Prostate gland (tissue), 2 donors: Measurements from ENCODE around the gene FGGY.

Experiments
- CTCF ChIP-seq, 4 experiments: fragments of 200-600 bp in 2 of 4; fragments of 450-650 bp in 2 of 4; sonication (generic) in 2 of 4; IDR thresholded peaks; 1 replicate in 3 of 4; 2 replicates in 1 of 4; pipeline ENCODE4 v1.5.1; 2016 to 2019; ENCODE audit warnings: antibody characterized with exemption in 4 of 4, mild to moderate bottlenecking in 2 of 4, moderate library complexity in 2 of 4
- POLR2A ChIP-seq: fragments of 450-650 bp; IDR thresholded peaks from one replicate; pipeline ENCODE4 v1.6.1; 2016; ENCODE audit warnings: antibody characterized with exemption, mild to moderate bottlenecking

GRCh38 chr1:59497616-59498015, 200.7 kb downstream of the FGGY start:
- TF ChIP-seq CTCF (IDR thresholded peaks at IDR 0.05), result no peak
- TF ChIP-seq POLR2A, result no peak
